Neural cell (in vitro differentiated cells): Measurements from ENCODE around the gene GALNT2. TPM values are rescaled to one million over a fixed set of nuclear protein-coding genes. Genes with fewer than 3 reads are reported as not detected.

Experiments used
- H2AFZ ChIP-seq: fragments of 200-600, 300-800 bp; sonication (generic), shearing (Covaris generic); 2 replicates; pipeline ENCODE4 v1.6.0; 2014; ENCODE audit warnings: low read depth, mild to moderate bottlenecking, antibody characterized with exemption, low read length, moderate library complexity
- H3F3A ChIP-seq: fragments of 200-600 bp; shearing (Covaris generic); 2 replicates; pipeline ENCODE4 v1.6.1; 2016; ENCODE audit warnings: mild to moderate bottlenecking, moderate library complexity, mixed read lengths, antibody characterized with exemption, low read length; ENCODE audit not compliant: insufficient read depth, poor library complexity, severe bottlenecking
- H3K27ac ChIP-seq: fragments of 200-600, 300-800 bp; sonication (generic), shearing (Covaris generic); 2 replicates; pipeline ENCODE4 v1.5.1; 2014; ENCODE audit warnings: mild to moderate bottlenecking, low read length, moderate library complexity
- H3K27me3 ChIP-seq: fragments of 300-800, 200-600 bp; sonication (generic), shearing (Covaris generic); 2 replicates; pipeline ENCODE4 v1.6.0; 2014; ENCODE audit warnings: mild to moderate bottlenecking, low read depth, low read length, moderate library complexity; ENCODE audit not compliant: insufficient read depth
- H3K36me3 ChIP-seq: fragments of 300-800, 200-600 bp; sonication (generic), shearing (Covaris generic); 2 replicates; pipeline ENCODE4 v1.5.1; 2014; ENCODE audit warnings: mild to moderate bottlenecking, antibody characterized with exemption, low read length, moderate library complexity; ENCODE audit not compliant: insufficient read depth
- H3K4me2 ChIP-seq: fragments of 300-800, 200-600 bp; sonication (generic), shearing (Covaris generic); 2 replicates; pipeline ENCODE4 v1.6.0; 2014; ENCODE audit warnings: mild to moderate bottlenecking, low read length
- H3K4me3 ChIP-seq: fragments of 300-800, 200-600 bp; sonication (generic), shearing (Covaris generic); 2 replicates; pipeline ENCODE4 v1.5.1; 2014; ENCODE audit warnings: mild to moderate bottlenecking, low read length, moderate library complexity
- H3K79me2 ChIP-seq: fragments of 200-600 bp; shearing (Covaris generic); replicated peaks from 2 replicates; pipeline ENCODE4 v1.6.0; 2014; ENCODE audit warnings: mild to moderate bottlenecking, low read length, moderate library complexity; ENCODE audit not compliant: insufficient read depth
- H3K9ac ChIP-seq: fragments of 300-800, 200-600 bp; sonication (generic), shearing (Covaris generic); 2 replicates; pipeline ENCODE4 v1.6.1; 2016; ENCODE audit warnings: mild to moderate bottlenecking, low read length, mixed read lengths
- H3K9me2 ChIP-seq: fragments of 200-600 bp; shearing (Covaris generic); 2 replicates; pipeline ENCODE4 v1.6.1; 2016; ENCODE audit warnings: mild to moderate bottlenecking, low read length, mixed read lengths; ENCODE audit not compliant: insufficient read depth
- H3K9me3 ChIP-seq: fragments of 200-600, 300-800 bp; sonication (generic), shearing (Covaris generic); 2 replicates; pipeline ENCODE4 v1.6.1; 2016; ENCODE audit warnings: mild to moderate bottlenecking, mixed run types, low read length, moderate library complexity, mixed read lengths
- H4K20me1 ChIP-seq: fragments of 200-600 bp; shearing (Covaris generic); 2 replicates; pipeline ENCODE4 v1.6.1; 2016; ENCODE audit warnings: mild to moderate bottlenecking, mixed run types; ENCODE audit not compliant: insufficient read depth
- CTCF ChIP-seq: fragments of 450-650 bp; IDR thresholded peaks from 2 replicates; pipeline ENCODE4 v1.5.1; 2014; ENCODE audit warnings: antibody characterized with exemption, mild to moderate bottlenecking, moderate library complexity; ENCODE audit not compliant: poor library complexity, severe bottlenecking
- EP300 ChIP-seq: fragments of 450-650 bp; conservative IDR thresholded peaks from 2 replicates; pipeline ENCODE4 v1.6.1; 2014; ENCODE audit warnings: antibody characterized with exemption, mild to moderate bottlenecking, moderate library complexity; ENCODE audit not compliant: poor library complexity, severe bottlenecking
- EZH2 ChIP-seq: fragments of 200-600, 300-800 bp; shearing (Covaris generic), sonication (generic); IDR thresholded peaks from 2 replicates; pipeline ENCODE4 v1.6.1; 2014; ENCODE audit warnings: antibody characterized with exemption, low read length, borderline replicate concordance, mild to moderate bottlenecking; ENCODE audit not compliant: insufficient read depth, poor library complexity, severe bottlenecking
- MXI1 ChIP-seq: fragments of 450-650 bp; conservative IDR thresholded peaks from 2 replicates; pipeline ENCODE4 v1.6.1; 2014; ENCODE audit warnings: antibody characterized with exemption, mild to moderate bottlenecking; ENCODE audit not compliant: poor library complexity, severe bottlenecking
- POLR2AphosphoS5 ChIP-seq: IDR thresholded peaks from 2 replicates; pipeline ENCODE4 v1.6.1; 2012
- RAD21 ChIP-seq: fragments of 450-650 bp; conservative IDR thresholded peaks from 2 replicates; pipeline ENCODE4 v1.6.1; 2014; ENCODE audit warnings: antibody characterized with exemption, mild to moderate bottlenecking, moderate library complexity
- REST ChIP-seq: IDR thresholded peaks from 2 replicates; pipeline ENCODE4 v1.6.1; 2012; ENCODE audit warnings: borderline replicate concordance
- SMC3 ChIP-seq: fragments of 450-650 bp; conservative IDR thresholded peaks from 2 replicates; pipeline ENCODE4 v1.6.1; 2014; ENCODE audit warnings: antibody characterized with exemption, mild to moderate bottlenecking, moderate library complexity; ENCODE audit not compliant: poor library complexity
- TAF1 ChIP-seq: IDR thresholded peaks from 2 replicates; pipeline ENCODE4 v1.6.1; 2012; ENCODE audit warnings: low read depth
- polyA plus RNA-seq: library from polyadenylated mRNA; depleted of rRNA; stranded (reverse); fragments of >200 nt; gene quantifications from 2 replicates; pipeline ENCODE4 v1.2.3, GENCODE V29; 2014

Gene GALNT2
- polyA plus RNA-seq, 1 donor from 2014 or later, result 38.8 TPM

GRCh38 chr1:230148768-230149469, 81.9 kb downstream of the GALNT2 start:
- H3K4me2 ChIP-seq, result no peak overlapping the region
- H4K20me1 ChIP-seq, result no peaks in the 10 kb centered on the region
- no peaks in the 10 kb centered on the region for H3F3A ChIP-seq
- H3K9ac ChIP-seq, result no peak overlapping the region
- no peak overlapping the region for H2AFZ ChIP-seq
- H3K9me2 ChIP-seq, result no peaks in the 10 kb centered on the region
- no peak overlapping the region for H3K4me3 ChIP-seq
- H3K9me3 ChIP-seq, result no peaks in the 10 kb centered on the region
- TF ChIP-seq POLR2AphosphoS5, result no peak
- no peak overlapping the region for H3K27ac ChIP-seq
- peaks cover 15% of the 10 kb centered on the region for H3K79me2 ChIP-seq
- H3K27me3 ChIP-seq, result no peaks in the 10 kb centered on the region
- H3K36me3 ChIP-seq, result no peaks in the 10 kb centered on the region

GRCh38 chr1:230149751-230150584, 82.9 kb downstream of the GALNT2 start:
- H4K20me1 ChIP-seq, result no peaks in the 10 kb centered on the region
- H3K27ac ChIP-seq, result no peak overlapping the region
- TF ChIP-seq CTCF (no peak), SMC3 (no peak), EP300 (no peak), RAD21 (no peak), TAF1 (no peak), EZH2 (no peak), MXI1 (no peak), POLR2AphosphoS5 (no peak), REST (no peak)
- no peak overlapping the region for H3K4me3 ChIP-seq
- no peaks in the 10 kb centered on the region for H3K27me3 ChIP-seq
- no peaks in the 10 kb centered on the region for H3F3A ChIP-seq
- no peak overlapping the region for H3K4me2 ChIP-seq
- H3K9me2 ChIP-seq, result no peaks in the 10 kb centered on the region
- no peak overlapping the region for H3K9ac ChIP-seq
- peaks cover 19% of the 10 kb centered on the region for H3K79me2 ChIP-seq
- no peaks in the 10 kb centered on the region for H3K9me3 ChIP-seq
- H3K36me3 ChIP-seq, result no peaks in the 10 kb centered on the region
- no peak overlapping the region for H2AFZ ChIP-seq
